Brain microvascular endothelial cell (primary cell): ENCODE measurements around the gene INPP5E.

Experiments
- DNase-seq: peaks from one replicate; pipeline ENCODE4 v3.0.0-alpha.2; 2020
- H3K27ac ChIP-seq: fragments of 250-450 bp; sonication (Bioruptor Pico); 2 replicates; pipeline ENCODE4 v1.5.1; 2020; ENCODE audit warnings: mild to moderate bottlenecking, moderate library complexity
- H3K27me3 ChIP-seq: fragments of 250-450 bp; sonication (Bioruptor Pico); replicated peaks from 2 replicates; pipeline ENCODE4 v1.5.1; 2020; ENCODE audit warnings: mild to moderate bottlenecking
- H3K36me3 ChIP-seq: fragments of 250-450 bp; sonication (Bioruptor Pico); replicated peaks from 2 replicates; pipeline ENCODE4 v1.5.1; 2020; ENCODE audit warnings: mild to moderate bottlenecking
- H3K4me3 ChIP-seq: 2 replicates; pipeline ENCODE4 v1.5.1; 2011; ENCODE audit warnings: low read depth, mild to moderate bottlenecking, control low read depth, low read length, moderate library complexity
- CTCF ChIP-seq: IDR thresholded peaks from 2 replicates; pipeline ENCODE4 v1.5.1; 2011; ENCODE audit warnings: low read depth, mild to moderate bottlenecking, moderate library complexity, low read length, control low read depth, inconsistent platforms; ENCODE audit errors: missing control alignments
- in situ Hi-C: cut with HindIII; loops from 2 replicates; pipeline ENCODE4 v1.10.0; 2017; ENCODE audit warnings: low sequenced_read_pairs, low pct_ligation_motif_present

The INPP5E gene

GRCh38 chr9:136400038-136400834, 39.4 kb downstream of the INPP5E start, which contains the start of gene SNAPC4:
Gene SNAPC4 (minus strand): TSS chr9:136400170. CDS start chr9:136398428, 1,742 bp downstream.
- no peaks in the 10 kb centered on the region for H3K27me3 ChIP-seq
- H3K4me3 ChIP-seq, result peak within 1 kb of the TSS; percentile 81
- TF ChIP-seq CTCF, result peak; percentile 51
- in situ Hi-C loops, result no loop called here
- peak within 1 kb of the TSS; percentile 62 for H3K27ac ChIP-seq
- peaks cover 52% of the 10 kb centered on the region for H3K36me3 ChIP-seq
- peak; percentile 55 for DNase-seq

- Histone ChIP-seq H3K36me3 (peaks cover 52% of the 10 kb centered on the region), H3K27ac (peak overlapping the region; percentile 62), H3K27me3 (no peaks in the 10 kb centered on the region), H3K4me3 (peak overlapping the region; percentile 81)
- in situ Hi-C loops, result no loop called here
- peak; percentile 19 for DNase-seq
- no peak for TF ChIP-seq CTCF
Measured at GRCh38 chr9:136399176-136400037, 40.2 kb downstream of the INPP5E start.

- Histone ChIP-seq H3K27ac (no peak overlapping the region), H3K36me3 (peaks cover 55% of the 10 kb centered on the region), H3K4me3 (no peak overlapping the region), H3K27me3 (no peaks in the 10 kb centered on the region)
- in situ Hi-C loops, result no loop called here
- no peak for TF ChIP-seq CTCF
- DNase-seq, result no peak
Measured at GRCh38 chr9:136398286-136398685, 41.4 kb downstream of the INPP5E start.

- no peak for TF ChIP-seq CTCF
- DNase-seq, result no peak
- Histone ChIP-seq H3K4me3 (no peak overlapping the region), H3K27me3 (no peaks in the 10 kb centered on the region), H3K36me3 (peaks cover 61% of the 10 kb centered on the region), H3K27ac (no peak overlapping the region)
- in situ Hi-C loops, result no loop called here
Measured at GRCh38 chr9:136397643-136398042, 42.0 kb downstream of the INPP5E start.

GRCh38 chr9:136396219-136396515, 43.5 kb downstream of the INPP5E start:
- in situ Hi-C loops, result no loop called here
- H3K4me3 ChIP-seq, result no peak overlapping the region
- no peak overlapping the region for H3K27ac ChIP-seq
- no peaks in the 10 kb centered on the region for H3K27me3 ChIP-seq
- DNase-seq, result no peak
- TF ChIP-seq CTCF, result no peak
- peaks cover 71% of the 10 kb centered on the region for H3K36me3 ChIP-seq
